Urothelium cell line (cell line): ENCODE data around the gene CYP26A1.

Experiments
- DNase-seq: peaks from one replicate; pipeline ENCODE4 v3.0.0; 2011; ENCODE audit warnings: low spot score, mixed read lengths
- FAIRE-seq: peaks from 2 replicates; lab custom pipeline; 2011; peaks lifted over from hg19 to GRCh38; lab: Jason Lieb, UNC

Gene CYP26A1

GRCh38 chr10:93115661-93116383 is 42.1 kb downstream of the CYP26A1 start:
- no peak for FAIRE-seq
- peak; percentile 35 for DNase-seq

- FAIRE-seq = no peak
- DNase-seq = no peak
Observed at GRCh38 chr10:93121311-93121710, 47.6 kb downstream of the CYP26A1 start.

- DNase-seq = no peak
- FAIRE-seq = no peak
Observed at GRCh38 chr10:93123766-93124165, 50.1 kb downstream of the CYP26A1 start.

GRCh38 chr10:93124580-93125318 is 51.1 kb downstream of the CYP26A1 start:
- no peak for FAIRE-seq

GRCh38 chr10:93125966-93126365 is 52.3 kb downstream of the CYP26A1 start:
- FAIRE-seq (no peak), DNase-seq (no peak)

More at GRCh38 chr10:93124580-93125318, 51.1 kb downstream of the CYP26A1 start:
- no peak for DNase-seq

- no peak for FAIRE-seq
- no peak for DNase-seq
Observed at GRCh38 chr10:93126483-93127052, 52.9 kb downstream of the CYP26A1 start.
